GM19467 (cell line): ENCODE measurements around the gene TEAD3.

Experiments used
- ATAC-seq: cut with Tn5 transposase; IDR thresholded peaks from one replicate; pipeline ENCODE4 v1.9.1; 2021; ENCODE audit warnings: mild to moderate bottlenecking, moderate library complexity; ENCODE audit not compliant: unreplicated experiment

TEAD3 gene

DNA sequence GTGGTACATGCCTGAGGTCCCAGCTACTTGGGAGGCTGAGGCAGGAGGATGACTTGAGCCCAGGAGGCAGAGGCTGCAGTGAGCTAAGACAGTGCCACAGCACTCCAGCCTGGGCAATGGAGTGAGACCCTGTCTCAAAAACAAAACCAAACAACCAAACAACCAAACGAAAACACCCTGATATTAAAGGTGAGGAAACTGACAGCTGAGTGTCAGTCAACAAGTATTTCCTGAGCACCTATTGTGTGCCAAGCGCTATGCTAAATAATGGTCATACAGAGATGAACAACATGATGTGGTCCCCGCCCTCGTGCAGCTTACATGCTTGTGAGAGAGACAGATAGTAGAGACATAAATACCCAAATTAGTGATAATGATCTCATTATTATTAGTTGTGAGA, 17.7 kb upstream of the TEAD3 start:
- no peak for ATAC-seq

DNA sequence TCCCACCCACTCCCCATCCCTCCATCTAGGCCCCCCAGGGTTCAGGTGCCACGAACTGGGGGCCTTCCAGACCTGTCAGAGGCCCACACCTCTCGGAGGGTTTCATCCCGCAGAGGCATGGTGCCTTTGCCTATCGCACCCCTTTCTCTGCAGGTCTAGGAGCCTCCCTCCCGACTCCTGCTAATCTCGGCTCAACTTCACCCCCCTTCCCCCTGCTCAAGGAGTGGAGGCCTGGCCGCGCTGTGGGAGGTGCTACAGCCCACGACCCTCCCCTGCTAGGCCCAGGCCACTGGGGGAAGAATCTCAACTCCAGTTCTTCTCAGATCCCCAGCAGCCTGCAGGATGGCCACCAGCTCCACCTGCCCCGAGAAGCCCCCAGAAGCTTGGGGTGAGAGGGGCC, 15.9 kb upstream of the TEAD3 start, which contains the start of gene TULP1:
Gene TULP1, minus strand, starts transcription at position 157 of the 400 bp plus-strand sequence. Its CDS starts 38 bp downstream, at position 119.
- no peak for ATAC-seq

DNA sequence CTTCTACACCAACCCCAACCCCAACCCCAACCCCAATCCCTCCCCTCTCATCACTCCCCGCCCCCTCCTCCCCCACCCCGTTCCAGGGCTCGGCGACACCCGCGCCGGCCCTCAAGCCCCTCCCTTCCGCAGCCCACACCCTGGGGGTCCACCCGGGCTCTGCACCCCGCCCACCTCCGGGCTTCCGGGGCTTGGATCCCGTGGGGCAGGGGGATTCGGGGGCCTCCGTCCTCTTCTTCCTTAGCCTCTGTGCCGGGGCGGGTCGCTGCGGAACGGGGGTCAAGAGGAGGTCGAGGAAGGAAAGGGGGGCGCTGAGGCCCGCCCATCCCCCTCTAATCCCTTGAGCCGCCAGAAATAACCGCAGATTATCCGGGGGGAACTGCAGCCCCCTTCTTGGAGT, 15.1 kb upstream of the TEAD3 start:
- no peak for ATAC-seq

DNA sequence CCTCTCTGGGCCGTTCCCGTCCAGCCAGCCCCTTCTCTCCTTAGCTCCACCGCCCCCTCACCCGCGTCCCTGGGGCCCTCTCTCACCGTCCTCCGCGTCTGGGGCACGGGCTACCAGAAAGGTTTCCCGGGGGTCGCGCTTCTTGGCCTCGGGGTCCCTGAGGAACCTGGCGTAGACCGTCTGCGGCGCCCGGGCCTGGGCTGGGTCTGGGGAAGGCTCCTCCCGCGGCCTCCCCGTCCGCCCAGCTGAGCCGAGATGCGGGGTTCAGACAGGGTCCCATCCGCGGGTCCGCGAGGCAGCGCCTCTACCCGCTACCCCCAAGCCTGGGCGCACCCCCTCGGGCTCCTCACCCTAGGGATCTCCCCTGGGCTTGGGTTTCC, 14.7 kb upstream of the TEAD3 start:
- ATAC-seq: no peak

DNA sequence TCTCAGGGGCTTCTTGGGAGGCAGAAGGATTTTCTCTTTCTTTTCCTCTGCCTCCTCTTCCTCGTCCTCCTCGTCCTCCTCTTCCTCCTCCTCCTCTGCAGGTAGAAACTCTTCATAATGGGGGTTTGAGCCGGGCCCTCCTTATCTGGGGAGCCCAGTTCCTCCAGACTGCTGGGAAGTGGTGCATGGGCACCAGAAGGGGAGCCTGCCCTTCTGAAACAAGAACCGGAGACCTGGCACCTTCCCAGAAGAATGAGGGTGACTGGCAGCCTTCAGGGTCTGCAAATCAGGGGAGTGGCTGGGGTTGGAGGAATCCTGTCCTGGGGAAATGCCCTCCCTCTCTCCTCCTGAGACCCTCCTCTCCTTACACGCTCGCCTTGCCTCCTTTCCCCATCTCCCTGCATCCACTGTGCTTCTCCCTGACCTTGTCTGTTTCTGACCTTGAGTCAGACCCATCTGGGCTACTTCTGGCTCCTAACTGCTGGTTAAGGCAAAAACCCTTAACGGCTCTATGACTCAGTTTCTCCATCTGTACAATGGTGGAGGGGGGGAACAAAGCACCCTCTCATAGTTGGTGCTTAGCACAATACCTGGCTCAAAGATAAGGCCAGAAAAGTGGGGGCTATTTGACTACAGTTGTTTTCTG, 14.2 kb upstream of the TEAD3 start:
- ATAC-seq: no peak

DNA sequence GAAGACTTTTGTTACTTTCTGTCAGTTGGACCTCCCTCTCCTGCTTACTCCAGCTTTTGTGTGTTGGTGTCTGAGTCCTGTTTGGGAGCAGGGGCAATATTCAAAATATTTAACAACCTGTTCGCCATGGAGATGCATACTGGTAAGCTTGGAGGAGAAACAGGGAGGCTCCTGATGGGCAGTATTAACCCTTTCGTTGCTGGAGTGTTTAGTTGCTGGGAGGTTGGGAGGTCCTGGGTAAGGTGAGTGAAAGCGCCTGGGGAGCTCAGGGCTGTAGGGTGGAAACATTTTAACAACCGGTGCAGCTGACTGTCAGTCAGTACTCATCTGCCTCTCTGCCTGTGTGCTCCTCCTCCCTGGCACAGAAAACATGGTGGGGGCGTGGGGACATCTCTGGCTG, 11.7 kb upstream of the TEAD3 start:
- ATAC-seq: no peak

DNA sequence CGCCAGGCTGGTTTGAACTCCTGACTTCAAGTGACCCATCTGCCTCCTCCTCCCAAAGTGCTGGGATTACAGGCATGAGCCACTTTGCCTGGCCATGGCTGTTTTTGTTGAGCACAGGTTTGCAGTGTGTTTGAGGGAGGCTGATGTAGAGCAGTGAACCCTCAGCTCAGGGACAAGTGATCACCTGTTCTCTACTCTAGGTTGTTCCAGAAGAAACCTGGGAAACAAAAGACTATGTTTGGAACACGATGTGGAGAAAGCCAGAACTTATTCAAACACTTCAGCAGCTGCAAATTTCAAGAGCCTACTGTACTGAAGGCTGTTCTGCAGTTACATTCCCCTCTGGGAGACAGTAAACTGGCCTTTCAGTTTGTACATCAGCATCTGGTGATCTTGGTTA, 11.1 kb upstream of the TEAD3 start:
- ATAC-seq: no peak

DNA sequence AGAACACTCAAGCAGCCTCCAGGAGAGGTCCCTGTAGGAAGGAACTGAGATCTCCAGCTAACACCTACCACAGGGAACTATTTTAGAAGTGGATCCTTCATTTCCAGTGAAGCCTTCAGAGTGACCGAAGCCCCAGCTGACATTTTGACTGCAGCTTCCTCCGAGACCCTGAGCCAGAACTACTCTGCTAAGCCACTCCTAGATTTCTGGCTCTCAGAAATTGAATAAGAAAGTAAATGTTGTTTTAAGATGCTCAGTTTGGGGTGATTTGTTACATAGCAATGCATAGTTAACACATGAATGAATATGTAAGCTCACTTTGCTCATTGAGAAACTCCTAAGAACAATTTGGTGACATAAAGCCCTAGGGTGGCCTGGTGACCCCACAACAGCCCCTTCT, 10.3 kb upstream of the TEAD3 start:
- ATAC-seq: no peak

DNA sequence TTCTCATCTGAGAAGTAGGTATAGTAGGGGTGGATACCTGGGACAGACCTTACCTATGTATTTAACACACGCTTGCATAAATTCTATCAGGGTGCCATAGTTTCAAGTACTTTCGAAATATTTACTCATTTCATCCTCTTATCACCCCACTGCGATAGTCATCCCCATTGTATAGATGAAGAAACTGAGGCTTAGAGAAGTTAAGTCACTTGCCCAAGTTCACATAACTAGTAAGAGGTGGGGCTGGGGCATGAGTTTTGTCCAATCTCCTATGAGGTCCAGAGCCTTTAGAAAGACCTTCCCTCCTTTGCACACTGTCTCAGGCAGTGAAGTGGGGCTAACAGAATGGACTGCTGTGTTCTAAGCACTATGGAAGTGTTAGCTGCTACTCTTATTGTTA, 9.7 kb upstream of the TEAD3 start:
- ATAC-seq: no peak

DNA sequence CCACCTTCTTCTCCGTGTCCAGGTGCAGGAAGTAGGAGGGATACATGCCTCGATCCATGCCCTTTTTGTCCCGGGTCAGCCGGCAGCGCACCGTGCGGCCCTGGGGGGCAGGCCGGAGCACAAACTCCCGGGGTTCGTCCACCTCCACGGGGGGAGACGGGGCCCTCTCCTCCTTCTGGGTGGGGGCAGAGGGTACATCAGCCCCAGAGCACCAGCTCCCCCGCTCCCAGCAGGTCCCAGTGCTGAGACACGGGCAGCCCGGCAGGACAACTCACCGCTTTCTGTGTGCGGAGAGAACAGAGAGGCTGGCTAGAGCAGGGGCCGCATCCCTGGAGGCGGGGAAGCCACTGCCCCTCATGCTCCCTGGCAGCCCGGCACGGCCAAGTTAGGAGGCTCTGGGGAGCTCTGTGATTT, 9.1 kb upstream of the TEAD3 start:
- ATAC-seq: no peak

DNA sequence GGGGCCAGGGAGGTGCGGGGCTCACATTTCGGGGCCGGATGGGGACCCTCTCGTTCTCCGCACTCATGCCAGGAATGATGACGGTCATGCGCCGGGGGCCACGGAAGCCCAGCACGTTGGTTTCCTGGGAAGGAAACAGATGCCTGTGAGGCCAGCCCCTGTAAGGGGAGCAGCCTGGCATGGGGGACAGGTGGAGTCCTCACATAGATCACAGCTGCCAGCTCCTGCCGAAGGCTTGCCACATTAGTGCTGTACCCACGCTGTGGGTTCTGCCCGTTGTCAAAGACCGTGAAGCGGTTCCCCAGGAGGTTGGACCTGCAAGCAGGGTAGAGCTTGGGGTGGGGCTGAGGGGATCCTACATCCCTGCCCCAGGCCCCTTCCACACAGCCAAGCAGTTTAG, 6.7 kb upstream of the TEAD3 start:
- no peak for ATAC-seq

DNA sequence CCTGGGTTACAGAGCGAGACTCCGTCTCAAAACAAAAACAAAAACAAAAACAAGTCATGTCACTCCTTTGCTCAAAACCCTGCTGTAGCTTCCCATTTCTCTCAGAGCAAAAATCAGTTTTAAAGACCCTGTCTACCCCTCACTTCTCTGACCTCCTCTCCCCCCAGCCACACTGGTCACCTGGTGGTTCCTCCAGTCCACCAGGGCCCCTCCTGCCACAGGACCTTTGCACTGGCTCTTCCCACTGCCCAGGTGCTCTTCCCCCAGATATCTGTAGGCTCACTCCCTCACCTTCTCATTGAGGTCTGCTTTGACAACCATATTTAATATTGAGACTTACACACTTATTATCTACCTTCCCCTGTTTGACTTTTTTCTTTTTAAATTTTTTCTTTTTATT, 4.9 kb upstream of the TEAD3 start:
- ATAC-seq: no peak

DNA sequence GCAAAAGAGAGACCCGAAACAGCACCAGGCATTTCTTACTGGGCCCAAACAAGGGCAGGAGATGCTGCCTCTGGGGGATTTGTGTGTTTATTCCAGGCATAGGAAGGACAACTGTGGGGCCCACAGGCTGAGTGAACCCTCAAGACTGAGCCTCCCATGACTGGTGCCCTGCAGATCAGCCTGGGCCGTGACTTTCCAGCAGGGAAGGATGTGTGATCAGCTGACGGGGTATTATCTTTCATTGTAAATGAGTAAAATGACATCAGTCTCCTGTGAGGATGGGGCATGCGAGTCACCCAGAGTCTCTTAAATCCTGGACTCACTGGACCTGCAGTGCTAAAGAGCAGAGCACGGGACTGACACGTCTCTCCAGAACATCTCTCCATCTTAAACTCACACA, 3.9 kb upstream of the TEAD3 start:
- ATAC-seq: no peak

DNA sequence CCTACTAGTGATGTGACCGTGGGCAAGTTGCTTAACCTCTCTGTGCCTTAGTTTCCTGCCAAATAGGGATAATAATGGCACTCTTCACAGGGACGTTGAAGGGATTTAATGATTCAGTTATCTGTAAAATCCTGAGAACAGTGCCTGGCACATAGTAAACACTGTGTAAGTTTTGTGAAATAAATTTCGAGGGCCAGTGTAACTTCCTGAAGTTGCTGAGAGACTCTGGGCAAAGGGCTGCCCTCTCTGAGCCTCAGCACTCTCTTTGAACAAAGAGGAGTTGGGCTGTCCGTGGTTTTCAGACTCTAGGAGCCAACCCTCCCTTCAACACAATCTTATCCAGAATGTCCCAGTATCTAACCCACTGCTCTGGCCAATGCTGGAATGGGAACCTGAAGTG, 2.5 kb upstream of the TEAD3 start:
- no peak for ATAC-seq

DNA sequence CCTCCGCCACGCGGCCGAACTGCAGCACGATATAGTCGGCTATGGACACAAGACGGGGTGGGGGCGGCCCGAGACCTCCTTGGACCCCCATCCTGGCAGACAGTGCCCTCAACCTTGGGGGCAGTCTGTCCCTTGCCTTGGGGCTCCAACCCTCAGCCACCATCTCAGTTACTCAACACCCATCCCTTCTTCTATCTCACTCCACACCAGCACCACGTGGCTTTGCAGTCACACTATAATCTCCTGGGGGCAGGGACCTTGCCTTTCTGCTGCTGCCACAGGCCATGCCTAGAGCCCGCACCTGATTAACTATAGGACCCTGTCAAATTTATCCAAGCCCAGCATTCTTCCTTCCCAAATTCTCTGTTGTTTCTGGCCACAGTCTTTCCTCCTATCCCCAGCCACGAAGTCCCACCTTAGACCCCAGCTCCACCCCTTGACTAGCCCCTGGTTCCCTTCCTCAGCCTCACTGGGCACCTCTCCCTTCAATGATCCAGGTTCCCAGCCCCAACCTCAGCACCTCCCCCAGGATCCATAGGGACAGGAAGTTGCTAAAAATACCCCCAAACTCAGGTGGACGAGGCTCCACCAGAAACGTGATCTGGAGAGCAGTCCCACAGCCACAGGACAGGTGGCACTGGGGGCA, 1.7 kb upstream of the TEAD3 start:
- ATAC-seq: no peak

DNA sequence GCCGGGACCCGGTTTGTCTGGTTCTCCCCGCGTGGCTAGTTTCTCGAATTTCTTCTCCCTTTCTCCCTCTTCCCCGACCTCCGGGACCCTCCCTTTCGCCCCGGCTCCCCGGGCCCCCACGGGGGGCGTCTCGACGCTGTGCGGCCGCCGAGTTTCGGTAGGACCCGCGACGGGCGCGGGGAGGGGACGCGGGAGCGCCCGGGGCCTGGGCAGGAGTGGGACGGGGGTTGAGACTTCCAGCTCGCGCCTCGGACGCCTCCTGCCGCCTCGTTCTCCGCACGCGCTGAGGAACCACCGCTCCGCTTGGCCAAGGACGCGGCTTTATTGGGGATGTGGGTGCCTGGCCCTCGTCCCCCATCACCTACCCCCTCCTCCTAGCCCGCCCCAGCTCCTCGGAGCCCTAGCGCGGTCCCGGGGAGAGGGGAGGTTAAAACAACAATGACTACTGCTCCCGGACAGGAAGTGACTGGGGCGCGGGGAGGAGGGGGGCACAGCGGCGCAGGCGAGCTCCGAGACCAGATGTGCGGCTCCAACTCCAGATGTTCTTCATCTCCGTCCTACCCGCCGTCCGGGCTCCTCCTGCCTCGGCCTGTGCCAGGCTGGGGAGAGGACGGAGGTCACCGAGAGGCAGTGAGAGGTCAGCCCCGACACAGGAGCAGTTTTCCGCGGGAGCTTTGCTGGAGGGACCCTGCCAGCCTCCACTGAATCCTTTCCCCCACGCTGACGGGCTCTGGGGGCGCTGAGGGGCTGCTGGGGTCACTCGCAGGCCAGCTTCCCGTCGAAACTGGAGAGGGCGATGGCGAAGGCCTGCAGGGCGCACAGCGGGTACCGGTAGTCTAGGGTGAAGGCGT, 917 bp upstream of the TEAD3 start:
- ATAC-seq: no peak

DNA sequence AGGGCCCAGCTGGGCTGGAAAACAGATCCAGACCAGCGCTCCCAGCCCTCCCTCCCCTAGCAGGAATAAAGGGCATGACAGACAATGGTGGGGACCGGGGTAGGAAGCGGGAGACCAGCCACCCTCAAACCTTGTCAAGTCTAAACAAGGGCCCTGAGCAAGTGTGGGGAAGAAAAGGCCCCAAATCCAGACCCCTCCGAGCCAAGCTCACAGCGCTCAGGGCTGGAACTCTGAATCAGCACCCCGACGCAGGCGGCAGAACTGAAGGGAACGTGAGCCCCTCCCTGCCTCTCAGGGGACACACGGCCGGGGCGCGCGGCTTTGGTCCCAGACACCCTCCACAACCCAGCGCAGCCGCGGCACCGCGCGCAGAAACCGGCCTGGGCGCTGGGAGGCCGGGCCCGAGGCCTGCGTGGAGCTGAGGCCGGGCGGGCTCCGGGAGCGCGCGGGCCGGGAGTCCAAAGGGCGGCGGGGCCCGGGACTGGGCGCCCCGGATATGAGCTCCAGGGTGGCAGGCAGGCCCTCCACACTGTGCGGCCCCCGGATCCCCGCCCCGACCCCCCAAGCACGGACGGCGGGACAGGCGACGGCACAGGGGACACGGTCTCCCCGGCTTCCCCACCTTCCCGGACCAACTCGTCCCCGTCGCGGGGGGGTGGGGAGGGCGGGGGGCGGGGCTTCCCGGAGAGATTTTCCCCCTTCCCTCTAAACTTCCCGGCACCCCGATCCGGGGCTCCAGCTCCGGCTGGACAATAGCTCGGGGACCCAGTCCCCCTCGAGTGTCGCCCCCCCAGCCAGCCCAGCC, 641 bp downstream of the TEAD3 start:
- no peak for ATAC-seq

DNA sequence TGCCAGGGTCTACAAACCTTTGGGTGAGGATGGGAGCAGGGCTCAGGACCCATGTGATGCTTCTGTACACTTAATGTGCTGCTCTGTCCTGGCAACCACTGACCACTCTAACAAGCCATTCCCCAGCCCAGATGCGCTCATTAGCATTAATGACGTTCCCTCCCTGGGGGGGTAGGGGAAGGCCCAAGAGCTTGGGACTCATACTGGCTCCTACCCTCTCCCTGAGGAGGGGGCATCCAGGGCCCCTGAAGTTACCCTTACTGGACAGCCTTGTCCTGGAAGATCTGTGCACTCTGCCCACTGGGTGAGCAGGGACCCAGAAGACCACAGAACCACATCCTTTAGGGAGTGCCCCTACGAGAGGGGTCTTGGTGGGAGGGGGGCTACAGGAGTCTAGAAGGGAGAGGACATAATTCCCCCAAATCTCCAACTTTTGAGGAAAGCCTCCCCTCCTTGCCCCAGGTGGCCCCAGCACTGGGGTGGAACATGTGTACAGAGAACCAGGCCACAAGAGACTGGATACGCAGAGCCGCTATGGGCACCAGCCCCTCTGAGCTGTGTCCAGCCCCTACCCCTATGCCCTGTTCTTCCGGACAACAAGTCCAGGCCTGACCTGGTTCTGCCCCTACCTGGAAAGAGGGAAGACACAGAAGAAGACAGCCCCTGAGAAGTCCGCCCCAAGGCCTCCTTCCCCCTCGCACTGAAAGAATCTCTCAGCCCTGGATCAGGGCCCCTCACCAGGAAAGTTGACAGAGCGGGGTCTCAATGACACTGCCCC, 1.4 kb downstream of the TEAD3 start:
- ATAC-seq: no peak

DNA sequence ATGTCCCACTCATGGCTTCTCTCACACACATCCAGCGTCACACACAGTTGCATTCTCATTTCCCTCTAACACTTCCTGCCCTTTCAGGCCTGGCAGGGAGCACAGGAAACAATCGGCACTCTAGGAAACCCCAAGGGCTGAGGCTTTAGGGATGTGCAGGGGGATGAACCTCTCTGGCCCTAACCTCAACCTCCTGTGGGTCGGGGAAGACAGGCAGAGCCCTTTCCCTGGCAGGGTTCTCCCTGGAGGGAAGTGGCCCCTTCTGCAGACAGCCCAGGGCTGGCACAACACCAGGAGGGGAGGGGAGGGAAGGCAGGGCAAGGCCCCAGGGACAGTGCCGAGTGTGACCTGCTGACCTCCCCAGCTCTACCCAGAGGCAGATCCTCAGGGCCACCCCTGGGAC, 2.7 kb downstream of the TEAD3 start:
- ATAC-seq: no peak

DNA sequence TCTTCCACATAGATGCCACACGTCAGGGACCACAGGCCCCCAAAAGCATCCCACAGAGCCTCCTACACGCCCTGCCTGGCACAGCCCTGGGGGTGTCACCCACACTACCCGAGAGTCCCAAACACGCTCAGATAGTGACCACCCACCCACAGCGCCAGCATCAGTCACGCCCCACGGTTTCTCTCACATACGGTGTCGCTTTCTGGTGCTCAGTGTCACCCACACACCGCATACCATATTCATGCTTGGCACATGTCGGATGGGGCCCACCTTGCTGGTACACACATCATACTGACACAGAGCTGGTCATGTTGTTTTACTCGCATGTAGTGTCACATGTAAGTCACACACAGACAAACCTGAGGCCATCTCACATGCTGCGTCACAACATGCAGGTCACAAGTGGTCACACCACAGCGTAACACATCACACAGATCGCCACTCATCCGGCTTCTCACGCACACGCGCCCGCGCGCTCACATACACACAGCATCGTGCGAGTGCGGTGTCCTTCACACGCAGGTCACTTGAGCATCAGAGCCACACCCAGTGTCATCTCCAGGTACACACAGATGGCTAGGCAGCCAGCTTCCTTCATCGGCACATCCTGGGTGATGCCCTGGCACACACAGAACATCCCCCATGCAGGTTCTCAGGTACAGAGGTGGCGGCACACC, 3.4 kb downstream of the TEAD3 start:
- no peak for ATAC-seq
